Coronary artery (tissue), 2 donors: ENCODE data around the gene KRT5.

ENCODE experiments used
- DNase-seq: peaks from one replicate; pipeline ENCODE4 v3.0.0-alpha.2; 2017; ENCODE audit warnings: low spot score
- H3K27ac ChIP-seq, 2 donors: fragments of 200-600 bp; sonication (generic); one replicate each; pipeline ENCODE4 v1.5.1; 2016 to 2019
- H3K4me3 ChIP-seq: fragments of 200-600 bp; sonication (generic); 2 replicates; pipeline ENCODE4 v1.5.1; 2016; ENCODE audit warnings: mild to moderate bottlenecking, moderate library complexity
- TF ChIP-seq, protein P1 (sequence below): fragments of 200-600 bp; sonication (generic); IDR thresholded peaks from one replicate; pipeline ENCODE4 v1.5.1; 2019; ENCODE audit warnings: antibody characterized with exemption

Gene KRT5

GRCh38 chr12:52487211-52487610 is 33.0 kb downstream of the KRT5 start:
- Histone ChIP-seq H3K4me3 (no peak overlapping the region), H3K27ac (no peak overlapping the region)
- TF ChIP-seq, protein P1, sequence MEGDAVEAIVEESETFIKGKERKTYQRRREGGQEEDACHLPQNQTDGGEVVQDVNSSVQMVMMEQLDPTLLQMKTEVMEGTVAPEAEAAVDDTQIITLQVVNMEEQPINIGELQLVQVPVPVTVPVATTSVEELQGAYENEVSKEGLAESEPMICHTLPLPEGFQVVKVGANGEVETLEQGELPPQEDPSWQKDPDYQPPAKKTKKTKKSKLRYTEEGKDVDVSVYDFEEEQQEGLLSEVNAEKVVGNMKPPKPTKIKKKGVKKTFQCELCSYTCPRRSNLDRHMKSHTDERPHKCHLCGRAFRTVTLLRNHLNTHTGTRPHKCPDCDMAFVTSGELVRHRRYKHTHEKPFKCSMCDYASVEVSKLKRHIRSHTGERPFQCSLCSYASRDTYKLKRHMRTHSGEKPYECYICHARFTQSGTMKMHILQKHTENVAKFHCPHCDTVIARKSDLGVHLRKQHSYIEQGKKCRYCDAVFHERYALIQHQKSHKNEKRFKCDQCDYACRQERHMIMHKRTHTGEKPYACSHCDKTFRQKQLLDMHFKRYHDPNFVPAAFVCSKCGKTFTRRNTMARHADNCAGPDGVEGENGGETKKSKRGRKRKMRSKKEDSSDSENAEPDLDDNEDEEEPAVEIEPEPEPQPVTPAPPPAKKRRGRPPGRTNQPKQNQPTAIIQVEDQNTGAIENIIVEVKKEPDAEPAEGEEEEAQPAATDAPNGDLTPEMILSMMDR = no peak
- DNase-seq = no peak

- DNase-seq = no peak
- H3K27ac ChIP-seq = no peak overlapping the region
- TF ChIP-seq, protein P1 = no peak
These were observed 33.8 kb downstream of the KRT5 start for GRCh38 chr12:52486166-52487105.

GRCh38 chr12:52480073-52480472 is 40.1 kb downstream of the KRT5 start:
- TF ChIP-seq, protein P1 = no peak
- no peak for DNase-seq
- H3K27ac ChIP-seq = no peak overlapping the region

More at GRCh38 chr12:52486166-52487105, 33.8 kb downstream of the KRT5 start:
- H3K4me3 ChIP-seq = no peak overlapping the region

GRCh38 chr12:52477651-52478050 is 42.5 kb downstream of the KRT5 start:
- Histone ChIP-seq H3K4me3 (no peak overlapping the region), H3K27ac (no peak overlapping the region)
- TF ChIP-seq, protein P1 = no peak
- DNase-seq = no peak

More at GRCh38 chr12:52480073-52480472, 40.1 kb downstream of the KRT5 start:
- no peak overlapping the region for H3K4me3 ChIP-seq

GRCh38 chr12:52474212-52474611 is 46.0 kb downstream of the KRT5 start:
- Histone ChIP-seq H3K27ac (no peak overlapping the region), H3K4me3 (no peak overlapping the region)
- no peak for DNase-seq
- TF ChIP-seq, protein P1 = no peak

- DNase-seq = no peak
- Histone ChIP-seq H3K27ac (no peak within 1 kb of the TSS), H3K4me3 (no peak within 1 kb of the TSS)
- TF ChIP-seq, protein P1 = no peak
These were observed 46.4 kb downstream of the KRT5 start, which contains the start of gene KRT6C for GRCh38 chr12:52473768-52474167. KRT6C (minus strand) TSS chr12:52473805; CDS start chr12:52473737, 68 bp downstream.

GRCh38 chr12:52469853-52470252 is 50.3 kb downstream of the KRT5 start:
- DNase-seq = no peak
- TF ChIP-seq, protein P1 = no peak
- H3K4me3 ChIP-seq = no peak overlapping the region
- no peak overlapping the region for H3K27ac ChIP-seq
